WERI-Rb-1 (cell line): ENCODE results near the gene SLC2A4.

Source experiments
- DNase-seq: peaks from one replicate; pipeline ENCODE4 v3.0.0-alpha.2; 2020
- H3K27ac ChIP-seq: fragments of 250-450 bp; sonication (Bioruptor Pico); 2 replicates; pipeline ENCODE4 v1.5.1; 2020; ENCODE audit warnings: mild to moderate bottlenecking, moderate library complexity
- H3K27me3 ChIP-seq: fragments of 250-450 bp; sonication (Bioruptor Pico); 2 replicates; pipeline ENCODE4 v1.5.1; 2021; ENCODE audit warnings: mild to moderate bottlenecking, low read depth, moderate library complexity; ENCODE audit not compliant: insufficient read depth, severe bottlenecking
- H3K36me3 ChIP-seq: fragments of 250-450 bp; sonication (Bioruptor Pico); 2 replicates; pipeline ENCODE4 v1.5.1; 2020; ENCODE audit warnings: mild to moderate bottlenecking, moderate library complexity
- H3K4me3 ChIP-seq: 2 replicates; pipeline ENCODE4 v1.5.1; 2011; ENCODE audit warnings: low read depth, mild to moderate bottlenecking, control low read depth, low read length
- H3K9me3 ChIP-seq: fragments of 250-450 bp; sonication (Bioruptor Pico); 2 replicates; pipeline ENCODE4 v1.5.1; 2021; ENCODE audit warnings: mild to moderate bottlenecking, moderate library complexity; ENCODE audit not compliant: severe bottlenecking
- TF ChIP-seq, protein P1 (sequence below): IDR thresholded peaks from 2 replicates; pipeline ENCODE4 v1.5.1; 2011; ENCODE audit warnings: low read depth, mild to moderate bottlenecking, control low read depth, inconsistent platforms, low read length

Gene SLC2A4

DNA sequence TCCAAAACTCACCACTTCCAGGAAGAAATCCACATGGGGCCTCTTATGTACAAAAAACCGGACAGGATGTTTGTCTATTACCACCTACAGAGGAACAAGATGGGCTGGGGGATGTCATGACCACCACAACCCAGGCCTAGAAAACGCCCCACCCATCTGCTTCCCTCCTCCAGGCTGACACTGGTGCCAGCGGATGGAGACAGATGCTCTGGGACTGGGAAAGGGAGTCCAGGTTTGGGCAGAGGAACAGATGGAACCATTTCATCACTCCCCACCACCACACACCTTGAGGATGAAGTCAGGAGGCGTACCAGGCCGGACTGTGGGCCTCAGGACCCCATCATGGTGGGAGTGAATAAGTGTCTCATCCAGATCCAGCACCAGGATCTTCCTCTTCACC is 34.7 kb upstream of the SLC2A4 start:
- H3K4me3 ChIP-seq, result no peak overlapping the region

GRCh38 chr17:7248796-7249195 is 32.7 kb upstream of the SLC2A4 start:
- no peak overlapping the region for H3K4me3 ChIP-seq

More for the DNA sequence above, 34.7 kb upstream of the SLC2A4 start:
- TF ChIP-seq, protein P1, sequence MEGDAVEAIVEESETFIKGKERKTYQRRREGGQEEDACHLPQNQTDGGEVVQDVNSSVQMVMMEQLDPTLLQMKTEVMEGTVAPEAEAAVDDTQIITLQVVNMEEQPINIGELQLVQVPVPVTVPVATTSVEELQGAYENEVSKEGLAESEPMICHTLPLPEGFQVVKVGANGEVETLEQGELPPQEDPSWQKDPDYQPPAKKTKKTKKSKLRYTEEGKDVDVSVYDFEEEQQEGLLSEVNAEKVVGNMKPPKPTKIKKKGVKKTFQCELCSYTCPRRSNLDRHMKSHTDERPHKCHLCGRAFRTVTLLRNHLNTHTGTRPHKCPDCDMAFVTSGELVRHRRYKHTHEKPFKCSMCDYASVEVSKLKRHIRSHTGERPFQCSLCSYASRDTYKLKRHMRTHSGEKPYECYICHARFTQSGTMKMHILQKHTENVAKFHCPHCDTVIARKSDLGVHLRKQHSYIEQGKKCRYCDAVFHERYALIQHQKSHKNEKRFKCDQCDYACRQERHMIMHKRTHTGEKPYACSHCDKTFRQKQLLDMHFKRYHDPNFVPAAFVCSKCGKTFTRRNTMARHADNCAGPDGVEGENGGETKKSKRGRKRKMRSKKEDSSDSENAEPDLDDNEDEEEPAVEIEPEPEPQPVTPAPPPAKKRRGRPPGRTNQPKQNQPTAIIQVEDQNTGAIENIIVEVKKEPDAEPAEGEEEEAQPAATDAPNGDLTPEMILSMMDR, result no peak
- Histone ChIP-seq H3K36me3 (peaks cover 52% of the 10 kb centered on the region), H3K27me3 (no peaks in the 10 kb centered on the region), H3K27ac (no peak overlapping the region), H3K9me3 (no peaks in the 10 kb centered on the region)
- no peak for DNase-seq

GRCh38 chr17:7249214-7249613 is 32.3 kb upstream of the SLC2A4 start:
- no peak for DNase-seq
- Histone ChIP-seq H3K27me3 (no peaks in the 10 kb centered on the region), H3K9me3 (no peaks in the 10 kb centered on the region), H3K36me3 (peaks cover 46% of the 10 kb centered on the region), H3K4me3 (no peak overlapping the region), H3K27ac (no peak overlapping the region)
- TF ChIP-seq, protein P1, result no peak

More at GRCh38 chr17:7248796-7249195, 32.7 kb upstream of the SLC2A4 start:
- TF ChIP-seq, protein P1, result no peak
- no peaks in the 10 kb centered on the region for H3K27me3 ChIP-seq
- no peak overlapping the region for H3K27ac ChIP-seq
- no peak for DNase-seq
- peaks cover 46% of the 10 kb centered on the region for H3K36me3 ChIP-seq
- no peaks in the 10 kb centered on the region for H3K9me3 ChIP-seq

- Histone ChIP-seq H3K27me3 (no peaks in the 10 kb centered on the region), H3K9me3 (no peaks in the 10 kb centered on the region), H3K27ac (no peak overlapping the region; the same call in 1 of the 2 replicates), H3K36me3 (peaks cover 46% of the 10 kb centered on the region), H3K4me3 (no peak overlapping the region)
- TF ChIP-seq, protein P1, result no peak
- no peak for DNase-seq
Observed at GRCh38 chr17:7249830-7250229, 31.7 kb upstream of the SLC2A4 start.

DNA sequence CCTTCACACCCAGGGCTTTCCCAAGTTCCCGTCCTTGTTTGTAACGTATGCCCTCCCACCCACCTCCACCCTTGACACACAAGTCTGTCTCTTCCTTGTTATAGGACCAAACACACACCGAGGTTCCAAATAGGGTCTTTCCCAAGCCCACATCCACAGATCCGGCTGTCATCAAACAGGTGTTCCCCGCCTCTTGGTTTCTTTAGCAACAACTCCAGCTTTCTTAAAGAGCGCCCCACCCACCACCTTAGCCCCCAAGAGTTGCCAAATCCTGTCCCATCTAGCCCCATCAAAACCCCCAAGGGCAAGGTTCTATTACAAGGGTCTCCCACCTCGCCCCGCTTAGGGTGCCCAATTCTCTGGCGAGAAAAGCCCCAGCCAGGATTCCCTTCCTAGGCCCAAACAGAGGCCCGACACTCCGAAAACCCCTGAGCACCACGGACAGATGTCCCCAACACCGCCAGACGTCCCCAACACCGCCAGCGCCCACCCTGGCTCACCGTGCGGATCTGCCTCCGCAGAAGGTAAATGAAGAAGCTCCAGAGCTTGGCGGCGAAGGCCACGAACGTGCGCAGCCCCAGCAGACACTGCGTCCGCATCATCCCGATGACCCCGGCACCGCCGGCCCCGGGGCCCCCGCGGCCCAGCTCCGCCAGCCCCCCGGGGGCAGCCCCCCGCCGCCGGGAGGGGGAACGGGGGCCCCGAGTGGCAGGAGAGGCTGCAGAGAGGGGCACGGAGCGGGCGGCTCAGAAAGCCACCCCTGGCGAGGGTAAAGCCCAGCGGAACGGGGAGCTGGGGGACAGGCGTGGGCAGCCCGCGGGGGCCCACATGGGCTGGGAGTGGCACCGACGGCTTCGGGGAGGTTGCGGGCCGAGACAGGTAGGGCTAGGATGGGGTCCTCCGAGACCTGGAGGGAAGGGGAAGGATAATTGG is 30.6 kb upstream of the SLC2A4 start:
- H3K27me3 ChIP-seq, result no peaks in the 10 kb centered on the region
- TF ChIP-seq, protein P1, result no peak
- H3K9me3 ChIP-seq, result no peaks in the 10 kb centered on the region
- no peak for DNase-seq
- H3K27ac ChIP-seq, result peak overlapping the region; percentile 98
- peak overlapping the region; percentile 75 for H3K4me3 ChIP-seq
- peaks cover 46% of the 10 kb centered on the region for H3K36me3 ChIP-seq
